Loucy (cell line): ENCODE measurements around the gene PDE4D.

ENCODE experiments used
- CTCF ChIP-seq: fragments of 200-600 bp; sonication (generic); conservative IDR thresholded peaks from 2 replicates; pipeline ENCODE4 v1.5.1; 2014; ENCODE audit warnings: mild to moderate bottlenecking, antibody characterized with exemption, low read length
- EZH2phosphoT487 ChIP-seq: fragments of 200-600 bp; IDR thresholded peaks from 2 replicates; pipeline ENCODE4 v1.6.1; 2018; ENCODE audit warnings: antibody characterized with exemption, mild to moderate bottlenecking, moderate library complexity, borderline replicate concordance

DNA sequence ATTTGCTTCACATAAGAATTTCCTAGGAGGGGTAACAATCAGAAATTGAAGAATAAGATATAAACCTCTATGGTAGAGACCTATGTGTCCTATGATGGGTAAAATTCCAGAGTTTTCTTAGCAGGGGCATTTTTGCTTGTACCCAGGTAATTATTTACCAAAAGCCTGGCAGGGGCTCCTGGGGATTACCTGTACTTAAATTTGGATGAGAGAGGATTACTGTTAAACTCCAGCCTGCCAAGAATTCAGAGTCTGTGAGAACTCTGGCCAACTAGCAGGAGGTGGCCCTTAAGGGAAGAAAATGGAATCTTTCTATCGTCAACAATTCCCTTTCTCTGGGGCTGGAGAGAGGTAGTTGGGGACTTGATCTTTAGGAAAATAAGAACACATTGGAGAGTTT lies 460.4 kb downstream of the PDE4D start:
- TF ChIP-seq CTCF: no peak
- no peak for TF ChIP-seq EZH2phosphoT487
